Liver (tissue), 9 donors: ENCODE results near the gene MAP3K5. TPM values are rescaled to one million over a fixed set of nuclear protein-coding genes. Genes with fewer than 3 reads are reported as not detected.

Experiments used
- DNase-seq: peaks from one replicate; pipeline ENCODE4 v3.0.0-alpha.2; 2017; ENCODE audit warnings: low spot score
- H3K27ac ChIP-seq, 2 donors: one replicate each; pipeline ENCODE4 v1.7.0; 2013; ENCODE audit warnings: inconsistent platforms in 2 of 2, low read length in 2 of 2, control low read depth in 1 of 2, low read depth in 1 of 2, mild to moderate bottlenecking in 1 of 2
- H3K27me3 ChIP-seq, 4 donors: one replicate each; pipeline versions ENCODE4 v1.6.1 to v1.7.0; 2013; ENCODE audit warnings: low read length in 3 of 4, inconsistent platforms in 1 of 4, mild to moderate bottlenecking in 1 of 4, moderate library complexity in 1 of 4; ENCODE audit not compliant: control insufficient read depth in 4 of 4, insufficient read depth in 4 of 4
- H3K36me3 ChIP-seq, 4 donors: one replicate each; pipeline versions ENCODE4 v1.6.1 to v1.7.0; 2013; ENCODE audit warnings: low read length in 3 of 4, mild to moderate bottlenecking in 3 of 4, low read depth in 1 of 4, moderate library complexity in 1 of 4; ENCODE audit not compliant: control insufficient read depth in 4 of 4, insufficient read depth in 3 of 4
- H3K4me1 ChIP-seq, 4 donors: one replicate each; pipeline versions ENCODE4 v1.6.1 to v1.7.0; 2013; ENCODE audit warnings: low read length in 3 of 4, mild to moderate bottlenecking in 3 of 4, moderate library complexity in 1 of 4; ENCODE audit not compliant: control insufficient read depth in 4 of 4, insufficient read depth in 4 of 4
- H3K4me3 ChIP-seq, 3 donors: one replicate each; pipeline versions ENCODE4 v1.6.1 to v1.7.0; 2013; ENCODE audit warnings: low read length in 3 of 3, control low read depth in 1 of 3, low read depth in 1 of 3, mild to moderate bottlenecking in 1 of 3
- H3K9ac ChIP-seq, 2 donors: one replicate each; pipeline ENCODE4 v1.7.0; 2013; ENCODE audit warnings: low read length in 2 of 2, mild to moderate bottlenecking in 2 of 2, moderate library complexity in 2 of 2, control low read depth in 1 of 2, low read depth in 1 of 2
- H3K9me3 ChIP-seq, 4 donors: one replicate each; pipeline versions ENCODE4 v1.6.1 to v1.7.0; 2013; ENCODE audit warnings: low read length in 3 of 4; ENCODE audit not compliant: control insufficient read depth in 4 of 4
- CTCF ChIP-seq: fragments of 150-350 bp; IDR thresholded peaks from 2 replicates; pipeline ENCODE4 v1.5.1; 2017; ENCODE audit warnings: improper control_type of control experiment, low read depth, low read length; ENCODE audit not compliant: missing input control
- EGR1 ChIP-seq, 2 donors: IDR thresholded peaks; 2 replicates each; pipeline ENCODE4 v1.6.1; 2016 to 2018; ENCODE audit warnings: antibody characterized with exemption in 2 of 2, low read depth in 2 of 2
- GABPA ChIP-seq, 2 donors: IDR thresholded peaks in 1 of 2; conservative IDR thresholded peaks in 1 of 2; 2 replicates each; pipeline ENCODE4 v1.6.1; 2016; ENCODE audit warnings: antibody characterized with exemption in 2 of 2, mild to moderate bottlenecking in 1 of 2, moderate library complexity in 1 of 2
- HNF4A ChIP-seq, 2 donors: conservative IDR thresholded peaks; 2 replicates each; pipeline ENCODE4 v1.6.1; 2016; ENCODE audit warnings: antibody characterized with exemption in 2 of 2, mild to moderate bottlenecking in 2 of 2
- HNF4G ChIP-seq: IDR thresholded peaks from 2 replicates; pipeline ENCODE4 v1.6.1; 2016; ENCODE audit warnings: antibody characterized with exemption
- JUND ChIP-seq, 2 donors: IDR thresholded peaks; 2 replicates each; pipeline ENCODE4 v1.6.1; 2016; ENCODE audit warnings: antibody characterized with exemption in 2 of 2
- MAX ChIP-seq: IDR thresholded peaks from 2 replicates; pipeline ENCODE4 v1.6.1; 2016; ENCODE audit warnings: antibody characterized with exemption
- NR2F2 ChIP-seq: IDR thresholded peaks from 2 replicates; pipeline ENCODE4 v1.6.1; 2016; ENCODE audit warnings: antibody characterized with exemption
- RAD21 ChIP-seq, 2 donors: IDR thresholded peaks; 2 replicates each; pipeline ENCODE4 v1.6.1; 2016; ENCODE audit warnings: antibody characterized with exemption in 2 of 2, mild to moderate bottlenecking in 2 of 2
- RXRA ChIP-seq, 2 donors: IDR thresholded peaks; 2 replicates each; pipeline ENCODE4 v1.6.1; 2017 to 2018; ENCODE audit warnings: antibody characterized with exemption in 2 of 2, mild to moderate bottlenecking in 1 of 2
- SP1 ChIP-seq: IDR thresholded peaks from 2 replicates; pipeline ENCODE4 v1.6.1; 2018; ENCODE audit warnings: antibody characterized with exemption, mild to moderate bottlenecking
- TAF1 ChIP-seq: conservative IDR thresholded peaks from 2 replicates; pipeline ENCODE4 v1.6.1; 2016; ENCODE audit warnings: antibody characterized with exemption, mild to moderate bottlenecking
- YY1 ChIP-seq: IDR thresholded peaks from 2 replicates; pipeline ENCODE4 v1.6.1; 2016; ENCODE audit warnings: antibody characterized with exemption, mild to moderate bottlenecking
- ZBTB33 ChIP-seq: IDR thresholded peaks from 2 replicates; pipeline ENCODE4 v1.6.1; 2016; ENCODE audit warnings: antibody characterized with exemption
- WGBS: extraction: QIAGEN DNeasy Blood & Tissue Kit; methylation state at CpG from one replicate; pipeline ENCODE4 v1.1.7; 2013; 5-methylcytosine and 5-hydroxymethylcytosine counted together
- polyA plus RNA-seq, 2 donors: library from polyadenylated mRNA; stranded (reverse) in 1 of 2; unstranded in 1 of 2; fragments of 200-250 nt in 1 of 2; fragments of >200 nt in 1 of 2; fragmentation: Nextera tagmentation in 1 of 2; extraction: Ambion mirVana in 1 of 2; gene quantifications; one replicate each; pipeline versions ENCODE4 v1.2.1 to v1.2.3, GENCODE V29; 2013 to 2015
- total RNA-seq, 2 donors: library from RNA; depleted of rRNA; stranded (reverse); fragments of >200 nt; gene quantifications; one replicate each; pipeline ENCODE4 v1.2.3, GENCODE V29; 2014
- donor health status: healthy.
- donor health status: healthy.
- donor health status: healthy.
- donor health status: healthy.
- donor health status: healthy.

The MAP3K5 gene
- total and polyA plus RNA-seq, 4 donors = 2.9 to 18.0 (median 5.5) TPM

GRCh38 chr6:136738692-136739057, 53.6 kb downstream of the MAP3K5 start:
- no peaks in the 10 kb centered on the region for H3K9me3 ChIP-seq
- no peak overlapping the region for H3K9ac ChIP-seq
- H3K36me3 ChIP-seq = no peaks in the 10 kb centered on the region
- H3K4me1 ChIP-seq = peaks cover 7 to 19% (median 12%) of the 10 kb centered on the region in 4 donors
- no peak for DNase-seq
- 77% methylated on average over 6 of the region's 6 CpGs for WGBS
- H3K27ac ChIP-seq = peak overlapping the region; percentile 79 to 82
- H3K4me3 ChIP-seq = no peak overlapping the region
- TF ChIP-seq NR2F2 = no peak
- no peak for TF ChIP-seq ZBTB33
- TF ChIP-seq HNF4G = no peak
- TF ChIP-seq JUND (IDR thresholded peaks at IDR 0.05) = no peak
- no peak for TF ChIP-seq YY1
- no peak for TF ChIP-seq RAD21 (IDR thresholded peaks at IDR 0.05)
- no peak for TF ChIP-seq RXRA (IDR thresholded peaks at IDR 0.05)
- TF ChIP-seq TAF1 = no peak
- H3K27me3 ChIP-seq = no peaks in the 10 kb centered on the region

- TF ChIP-seq NR2F2 = no peak
- no peak for TF ChIP-seq MAX
- TF ChIP-seq YY1 = peak; percentile 53
- peak in 1 of 2 donors; percentile 22 for TF ChIP-seq GABPA (IDR thresholded peaks at IDR 0.05 in 1 of 2, conservative IDR thresholded peaks at IDR 0.05 in 1 of 2)
- TF ChIP-seq SP1 = peak; percentile 41
- TF ChIP-seq RXRA (IDR thresholded peaks at IDR 0.05) = peak in 1 of 2 donors; percentile 32
- TF ChIP-seq HNF4A (conservative IDR thresholded peaks at IDR 0.05) = peak; percentile 71 to 75
- peak; percentile 45 for TF ChIP-seq HNF4G
- peak in 1 of 2 donors; percentile 10 for TF ChIP-seq EGR1 (IDR thresholded peaks at IDR 0.05; ENCODE audit: low read depth in 2 of 2)
- TF ChIP-seq RAD21 (IDR thresholded peaks at IDR 0.05) = peak in 1 of 2 donors; percentile 33
- no peak for TF ChIP-seq CTCF
- TF ChIP-seq ZBTB33 = no peak
- no peaks in the 10 kb centered on the region for H3K27me3 ChIP-seq
- H3K4me1 ChIP-seq = peaks cover 7 to 19% (median 12%) of the 10 kb centered on the region in 4 donors
- peak overlapping the region; percentile 24 to 49 (median 27) for H3K4me3 ChIP-seq
- no peak for DNase-seq
- 19% methylated on average over 9 of the region's 9 CpGs for WGBS
- peak overlapping the region in 1 of 2 donors; percentile 33 for H3K9ac ChIP-seq
- H3K36me3 ChIP-seq = no peaks in the 10 kb centered on the region
- H3K9me3 ChIP-seq = no peaks in the 10 kb centered on the region
- H3K27ac ChIP-seq = peak overlapping the region; percentile 79 to 82
These were observed 54.2 kb downstream of the MAP3K5 start for GRCh38 chr6:136737871-136738691.
